ENCODE measurements around the gene RPL32. TPM values are rescaled to one million over a fixed set of nuclear protein-coding genes. Genes with fewer than 3 reads are reported as not detected.

Gene RPL32
- total RNA-seq, 1 donor from 2014 or later: 1,571 TPM

DNA sequence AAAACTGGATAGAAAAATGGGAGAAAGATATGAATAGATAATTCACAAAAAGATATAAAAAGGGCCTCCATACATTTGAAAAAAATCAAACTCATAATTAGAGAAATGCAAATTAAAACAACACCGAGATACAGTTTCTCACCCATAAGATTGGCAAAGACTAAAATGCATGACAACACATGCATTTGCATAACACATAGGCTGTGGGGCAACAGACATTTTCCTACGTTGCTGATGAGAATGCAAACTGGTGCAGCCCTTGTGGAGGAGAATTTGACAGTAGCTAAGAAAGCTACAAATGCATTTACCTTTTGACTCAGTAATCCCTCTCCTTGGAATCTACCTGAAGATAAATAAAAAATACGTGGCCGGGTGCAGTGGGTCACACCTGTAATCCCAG is 56.3 kb downstream of the RPL32 start:
- Mint-ChIP-seq H3K36me3 (ENCODE audit: low read depth, unreplicated experiment) (no peaks in the 10 kb centered on the region), H3K4me1 (ENCODE audit: unreplicated experiment) (no peaks in the 10 kb centered on the region), H3K27ac (ENCODE audit: unreplicated experiment) (no peak overlapping the region), H3K27me3 (ENCODE audit: unreplicated experiment) (peaks cover 2% of the 10 kb centered on the region), H3K4me3 (ENCODE audit: unreplicated experiment) (no peak overlapping the region), H3K9me3 (ENCODE audit: unreplicated experiment) (no peaks in the 10 kb centered on the region)
- TF ChIP-seq, protein P1, sequence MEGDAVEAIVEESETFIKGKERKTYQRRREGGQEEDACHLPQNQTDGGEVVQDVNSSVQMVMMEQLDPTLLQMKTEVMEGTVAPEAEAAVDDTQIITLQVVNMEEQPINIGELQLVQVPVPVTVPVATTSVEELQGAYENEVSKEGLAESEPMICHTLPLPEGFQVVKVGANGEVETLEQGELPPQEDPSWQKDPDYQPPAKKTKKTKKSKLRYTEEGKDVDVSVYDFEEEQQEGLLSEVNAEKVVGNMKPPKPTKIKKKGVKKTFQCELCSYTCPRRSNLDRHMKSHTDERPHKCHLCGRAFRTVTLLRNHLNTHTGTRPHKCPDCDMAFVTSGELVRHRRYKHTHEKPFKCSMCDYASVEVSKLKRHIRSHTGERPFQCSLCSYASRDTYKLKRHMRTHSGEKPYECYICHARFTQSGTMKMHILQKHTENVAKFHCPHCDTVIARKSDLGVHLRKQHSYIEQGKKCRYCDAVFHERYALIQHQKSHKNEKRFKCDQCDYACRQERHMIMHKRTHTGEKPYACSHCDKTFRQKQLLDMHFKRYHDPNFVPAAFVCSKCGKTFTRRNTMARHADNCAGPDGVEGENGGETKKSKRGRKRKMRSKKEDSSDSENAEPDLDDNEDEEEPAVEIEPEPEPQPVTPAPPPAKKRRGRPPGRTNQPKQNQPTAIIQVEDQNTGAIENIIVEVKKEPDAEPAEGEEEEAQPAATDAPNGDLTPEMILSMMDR (IDR thresholded peaks at IDR 0.05; ENCODE audit: unreplicated experiment): no peak
- no peak for DNase-seq (ENCODE audit: low spot score)

Other genes with a start within 250 kb of the RPL32 start
- gene RAF1, start 177.4 kb downstream of the RPL32 start, total RNA-seq (ENCODE audit: unreplicated experiment): 96.8 TPM
- not detected for gene TMEM40, start 82.3 kb downstream of the RPL32 start, total RNA-seq (ENCODE audit: unreplicated experiment)
- 1.8 TPM for gene CAND2, start 44.9 kb downstream of the RPL32 start, total RNA-seq (ENCODE audit: unreplicated experiment)
- gene IQSEC1, start 231.9 kb upstream of the RPL32 start, total RNA-seq (ENCODE audit: unreplicated experiment): 75.3 TPM

All from endothelial cell (in vitro differentiated cells).